ENCODE results near the gene OVOL2. TPM values are rescaled to one million over a fixed set of nuclear protein-coding genes. Genes with fewer than 3 reads are reported as not detected.
"Not testable (repeated sequence)": the region's sequence is repeated elsewhere in the genome, so short reads cannot be mapped to it uniquely, and the experiment has no call there.

The OVOL2 gene
- total RNA-seq, 3 donors from 2014 or later (not counting 1 experiment from before 2014, with no cell fraction given): not detected

GRCh38 chr20:18087054-18087453 lies 29.3 kb upstream of the OVOL2 start:
- Mint-ChIP-seq H3K4me1 (no peaks in the 10 kb centered on the region), H3K27ac (no peak overlapping the region), H3K4me3 (no peak overlapping the region), H3K9me3 (no peaks in the 10 kb centered on the region), H3K36me3 (no peaks in the 10 kb centered on the region), H3K27me3 (ENCODE audit: low read depth in 2 of 2) (peaks cover 5 to 10% of the 10 kb centered on the region in 2 donors)
- Histone ChIP-seq H3K27ac (ENCODE audit: low read length) (no peak overlapping the region), H3K27me3 (ENCODE audit: control insufficient read depth, insufficient read depth, low read length) (no peaks in the 10 kb centered on the region), H3K9me3 (ENCODE audit: control insufficient read depth, insufficient read depth, low read length) (no peaks in the 10 kb centered on the region), H3K4me1 (ENCODE audit: control insufficient read depth, insufficient read depth, low read length) (no peaks in the 10 kb centered on the region), H3K36me3 (ENCODE audit: control insufficient read depth, insufficient read depth, low read length) (no peaks in the 10 kb centered on the region), H3K4me3 (ENCODE audit: low read length) (no peak overlapping the region)
- DNase-seq (no peak), ATAC-seq (no peak)
- 86% methylated on average over 6 of the region's 6 CpGs for WGBS (ENCODE audit: insufficient coverage)
- TF ChIP-seq CTCF (IDR thresholded peaks at IDR 0.05): no peak
- intact Hi-C loops (cut with micrococcal nuclease): no loop called here

GRCh38 chr20:18080836-18081235 lies 23.1 kb upstream of the OVOL2 start:
- WGBS (ENCODE audit: insufficient coverage): 98% methylated on average over 9 of the region's 9 CpGs
- H3K9me3 ChIP-seq (ENCODE audit: control insufficient read depth, insufficient read depth, low read length); intact Hi-C loops (cut with micrococcal nuclease); H3K4me3 Mint-ChIP-seq; DNase-seq; H3K9me3 Mint-ChIP-seq; H3K36me3 ChIP-seq (ENCODE audit: control insufficient read depth, insufficient read depth, low read length); H3K4me1 Mint-ChIP-seq; H3K4me1 ChIP-seq (ENCODE audit: control insufficient read depth, insufficient read depth, low read length); H3K4me3 ChIP-seq (ENCODE audit: low read length); ATAC-seq; H3K36me3 Mint-ChIP-seq; H3K27me3 ChIP-seq (ENCODE audit: control insufficient read depth, insufficient read depth, low read length); H3K27ac ChIP-seq (ENCODE audit: low read length); H3K27ac Mint-ChIP-seq: not testable (repeated sequence)
- H3K27me3 Mint-ChIP-seq (ENCODE audit: low read depth in 2 of 2): peaks cover 5 to 10% of the 10 kb centered on the region in 2 donors

- no peak overlapping the region for H3K27ac Mint-ChIP-seq
- intact Hi-C loops (cut with micrococcal nuclease): no loop called here
- no peak for TF ChIP-seq CTCF (IDR thresholded peaks at IDR 0.05)
- H3K9me3 Mint-ChIP-seq: no peaks in the 10 kb centered on the region
- Histone ChIP-seq H3K9me3 (ENCODE audit: control insufficient read depth, insufficient read depth, low read length) (no peaks in the 10 kb centered on the region), H3K4me3 (ENCODE audit: low read length) (no peak overlapping the region), H3K27me3 (ENCODE audit: control insufficient read depth, insufficient read depth, low read length) (no peaks in the 10 kb centered on the region), H3K36me3 (ENCODE audit: control insufficient read depth, insufficient read depth, low read length) (no peaks in the 10 kb centered on the region), H3K4me1 (ENCODE audit: control insufficient read depth, insufficient read depth, low read length) (no peaks in the 10 kb centered on the region), H3K27ac (ENCODE audit: low read length) (no peak overlapping the region)
- peaks cover 7 to 13% of the 10 kb centered on the region in 2 donors for H3K27me3 Mint-ChIP-seq (ENCODE audit: low read depth in 2 of 2)
- no peaks in the 10 kb centered on the region for H3K36me3 Mint-ChIP-seq
- 89% methylated on average over 10 of the region's 10 CpGs for WGBS (ENCODE audit: insufficient coverage)
- ATAC-seq (no peak), DNase-seq (no peak)
- no peaks in the 10 kb centered on the region for H3K4me1 Mint-ChIP-seq
- no peak overlapping the region for H3K4me3 Mint-ChIP-seq
Measured at GRCh38 chr20:18079756-18080353, 22.1 kb upstream of the OVOL2 start.

- Histone ChIP-seq H3K9me3 (ENCODE audit: control insufficient read depth, insufficient read depth, low read length) (no peaks in the 10 kb centered on the region), H3K27ac (ENCODE audit: low read length) (no peak overlapping the region), H3K4me3 (ENCODE audit: low read length) (no peak overlapping the region), H3K4me1 (ENCODE audit: control insufficient read depth, insufficient read depth, low read length) (no peaks in the 10 kb centered on the region), H3K27me3 (ENCODE audit: control insufficient read depth, insufficient read depth, low read length) (no peaks in the 10 kb centered on the region), H3K36me3 (ENCODE audit: control insufficient read depth, insufficient read depth, low read length) (no peaks in the 10 kb centered on the region)
- Mint-ChIP-seq H3K4me3 (no peak overlapping the region), H3K27ac (no peak overlapping the region), H3K4me1 (no peaks in the 10 kb centered on the region), H3K36me3 (no peaks in the 10 kb centered on the region), H3K9me3 (no peaks in the 10 kb centered on the region), H3K27me3 (ENCODE audit: low read depth in 2 of 2) (peaks cover 8 to 13% of the 10 kb centered on the region in 2 donors)
- ATAC-seq (no peak), DNase-seq (no peak)
- intact Hi-C loops (cut with micrococcal nuclease): no loop called here
- TF ChIP-seq CTCF (IDR thresholded peaks at IDR 0.05): no peak
- 74% methylated on average over 4 of the region's 4 CpGs for WGBS (ENCODE audit: insufficient coverage)
Measured at GRCh38 chr20:18077157-18077556, 19.4 kb upstream of the OVOL2 start.
